Measurements from ENCODE around the gene SRGAP1.
"Not testable (repeated sequence)": the region's sequence is repeated elsewhere in the genome, so short reads cannot be mapped to it uniquely, and the experiment has no call there.

Gene SRGAP1

GRCh38 chr12:63874897-63875480 lies 30.5 kb downstream of the SRGAP1 start:
- no peak for DNase-seq

- no peak for DNase-seq
Measured at GRCh38 chr12:63875703-63876102, 31.2 kb downstream of the SRGAP1 start.

GRCh38 chr12:63876980-63877379 lies 32.5 kb downstream of the SRGAP1 start:
- DNase-seq: no peak

DNA sequence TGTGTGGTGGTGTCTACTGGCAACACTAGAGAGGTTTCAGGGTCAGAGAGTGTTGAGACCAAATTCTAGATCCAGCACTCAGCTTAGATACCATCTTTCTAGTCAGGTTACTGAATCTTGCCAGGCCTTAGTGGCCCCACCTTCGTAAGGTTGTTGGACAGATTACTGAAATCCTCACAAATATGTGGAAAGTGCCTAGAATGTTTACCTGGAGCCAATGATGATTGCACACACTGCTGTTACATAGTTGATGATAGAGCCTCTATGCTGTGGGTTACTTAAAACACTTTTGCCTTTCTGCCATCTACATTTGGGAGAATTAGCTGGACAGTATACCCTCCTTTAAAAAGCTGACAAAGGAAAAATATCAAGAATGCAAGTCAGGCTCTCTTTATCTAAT lies 33.2 kb downstream of the SRGAP1 start:
- DNase-seq: no peak

DNA sequence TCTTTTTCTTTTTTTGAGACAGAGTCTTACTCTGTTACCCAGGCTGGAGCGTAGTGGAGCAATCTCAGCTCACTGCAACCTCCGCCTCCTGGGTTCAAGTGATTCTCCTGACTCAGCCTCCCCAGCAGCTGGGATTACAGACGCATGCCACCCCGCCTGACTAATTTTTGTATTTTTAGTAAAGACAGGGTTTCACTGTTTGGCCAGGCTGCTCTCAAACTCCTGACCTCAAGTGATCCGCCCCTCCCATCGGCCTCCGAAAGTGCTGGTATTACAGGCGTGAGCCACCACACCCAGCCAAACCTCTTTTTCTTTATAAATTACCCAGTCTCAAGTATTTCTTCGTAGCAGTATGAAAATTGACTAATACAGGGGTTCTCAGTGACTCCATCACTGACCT lies 35.7 kb downstream of the SRGAP1 start:
- DNase-seq: not testable (repeated sequence)

GRCh38 chr12:63880742-63881263 lies 36.3 kb downstream of the SRGAP1 start:
- DNase-seq: no peak

- DNase-seq: no peak
Measured at GRCh38 chr12:63882844-63883243, 38.3 kb downstream of the SRGAP1 start.

DNA sequence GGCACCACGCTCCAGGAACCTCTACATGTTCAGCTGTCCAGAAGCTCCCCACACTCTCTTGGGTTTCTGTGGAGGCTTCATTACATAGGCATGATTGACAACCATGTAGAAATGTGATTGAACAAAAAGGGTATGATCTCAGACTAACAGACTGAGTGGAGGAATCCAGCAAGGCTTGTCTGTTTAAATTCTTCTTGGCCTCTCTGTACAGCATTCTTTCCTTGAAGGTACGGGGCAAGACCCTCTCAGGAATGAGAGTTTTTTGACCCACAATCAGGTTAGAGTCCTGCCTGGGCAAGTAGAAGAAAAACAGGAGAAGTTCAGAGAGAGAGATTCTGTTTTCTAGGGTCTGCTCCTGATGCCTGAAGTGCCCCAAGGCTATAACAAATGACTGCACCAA lies 40.9 kb downstream of the SRGAP1 start:
- no peak for DNase-seq

- no peak for DNase-seq
Measured at GRCh38 chr12:63888908-63889635, 44.6 kb downstream of the SRGAP1 start.

GRCh38 chr12:63889721-63890509 lies 45.4 kb downstream of the SRGAP1 start:
- no peak for DNase-seq

DNA sequence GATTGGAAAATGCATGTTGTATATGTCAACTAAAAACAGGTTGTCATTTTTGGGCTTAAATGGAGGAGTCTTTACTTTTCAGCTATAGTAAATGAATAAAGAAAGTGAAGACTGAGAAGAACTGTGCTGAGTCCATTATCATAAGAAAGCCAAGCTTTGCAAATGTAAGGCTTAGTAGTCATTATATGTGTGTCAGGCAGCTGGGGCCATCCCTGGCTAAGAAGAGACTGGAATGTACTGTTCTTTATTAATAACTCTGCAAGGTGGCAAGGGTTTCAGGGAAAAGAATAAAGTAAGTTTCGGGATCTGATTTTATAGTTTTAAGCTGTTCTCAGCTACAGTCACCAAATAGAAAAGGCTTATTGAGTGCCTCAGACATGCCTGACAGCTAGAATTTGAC lies 48.7 kb downstream of the SRGAP1 start:
- DNase-seq: no peak

DNA sequence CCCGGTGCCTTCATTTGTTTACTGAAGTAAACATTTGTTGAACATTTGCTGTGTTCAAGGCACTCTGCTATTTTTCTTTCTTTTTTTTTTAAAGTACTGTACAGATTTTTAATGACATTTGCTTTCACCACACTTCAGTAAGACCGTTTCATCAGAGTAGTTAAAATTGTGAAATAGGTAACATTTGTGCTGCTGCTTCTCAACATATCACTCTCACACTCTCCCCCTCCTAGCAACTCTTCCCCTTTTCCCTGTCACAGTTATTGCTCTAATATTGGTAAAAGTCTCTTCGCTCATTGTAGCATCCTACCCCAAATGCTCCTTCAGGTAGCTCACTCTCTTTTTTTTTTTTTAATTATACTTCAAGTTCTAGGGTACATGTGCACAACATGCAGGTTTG lies 49.6 kb downstream of the SRGAP1 start:
- no peak for DNase-seq

DNA sequence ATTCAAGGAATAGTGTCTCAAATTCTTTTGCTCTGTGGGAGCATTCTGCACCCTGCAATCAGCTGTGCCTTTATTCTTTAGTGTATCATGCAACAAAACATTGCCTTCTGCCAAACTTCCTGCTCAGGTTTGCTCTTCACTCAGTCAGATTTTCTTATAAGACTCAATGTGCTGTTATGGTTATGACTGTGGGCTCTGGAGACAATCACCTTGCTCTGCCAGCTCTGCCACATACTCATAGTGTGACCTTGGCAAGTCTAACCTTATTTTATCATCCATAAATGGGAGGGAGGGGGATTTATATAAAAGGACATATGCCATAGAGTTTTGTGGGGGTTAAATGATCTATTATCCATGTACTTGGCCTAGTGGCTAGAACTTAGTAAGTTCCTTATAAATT lies 51.3 kb downstream of the SRGAP1 start:
- no peak for DNase-seq

DNA sequence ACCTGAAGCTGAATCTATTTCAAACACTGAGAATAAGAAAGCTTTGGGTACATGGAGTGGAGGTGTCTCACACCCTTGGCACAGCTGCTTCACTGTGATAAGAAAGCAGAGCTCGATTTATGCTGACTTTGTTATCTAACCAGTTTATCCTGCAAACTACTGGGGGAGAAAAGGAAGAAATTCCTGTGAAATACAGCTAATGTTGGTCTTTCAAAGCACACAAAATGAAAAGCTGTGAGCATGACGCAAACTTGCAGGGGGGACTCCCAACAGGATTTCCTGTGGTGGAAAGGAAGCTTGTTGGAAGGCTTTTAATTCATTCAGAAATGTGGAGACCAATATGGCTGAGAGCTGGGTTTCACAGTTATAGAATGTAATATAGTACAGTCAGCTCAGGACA lies 53.4 kb downstream of the SRGAP1 start:
- DNase-seq: no peak

- DNase-seq: no peak
Measured at GRCh38 chr12:63898764-63899337, 54.4 kb downstream of the SRGAP1 start.

DNA sequence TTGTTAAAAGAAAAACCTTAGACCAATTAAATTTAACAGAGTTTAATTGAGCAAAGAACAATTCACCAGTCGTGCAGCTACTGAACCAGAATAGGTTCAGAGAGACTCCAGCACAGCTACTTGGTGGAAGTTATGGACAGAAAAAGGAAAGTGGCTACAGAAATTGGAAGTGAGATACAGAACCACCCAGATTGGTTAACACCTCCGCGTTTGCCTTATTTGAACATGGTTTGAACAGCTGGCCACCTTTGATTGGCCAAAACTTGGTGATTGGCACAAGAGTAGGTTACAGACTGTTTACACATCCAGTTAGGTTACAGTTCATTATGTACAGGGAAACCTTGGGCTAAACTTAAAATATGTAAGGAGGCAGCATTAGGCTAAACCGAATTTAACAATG lies 54.9 kb downstream of the SRGAP1 start:
- no peak for DNase-seq

GRCh38 chr12:63900922-63901793 lies 56.7 kb downstream of the SRGAP1 start:
- no peak for DNase-seq

GRCh38 chr12:63904653-63905052 lies 60.2 kb downstream of the SRGAP1 start:
- no peak for DNase-seq

DNA sequence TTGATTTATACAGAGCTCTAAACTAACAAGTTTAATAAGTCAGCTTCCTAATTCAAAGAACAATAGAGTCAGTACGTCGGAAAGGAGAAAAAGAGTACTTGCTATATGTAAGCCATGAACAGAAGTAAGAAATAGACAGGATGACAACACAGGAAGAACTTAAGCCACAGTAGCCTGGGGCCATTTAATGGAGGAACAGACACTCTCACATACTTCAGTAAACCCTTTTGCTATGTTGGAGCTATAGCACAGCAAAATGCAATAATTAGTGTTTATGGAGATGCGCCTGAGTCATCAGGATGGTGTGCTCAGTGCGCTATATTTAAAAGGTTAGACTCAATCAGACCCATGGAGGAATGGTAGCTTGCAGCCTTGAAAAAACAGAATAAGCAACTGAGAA lies 61.0 kb downstream of the SRGAP1 start:
- no peak for DNase-seq

DNA sequence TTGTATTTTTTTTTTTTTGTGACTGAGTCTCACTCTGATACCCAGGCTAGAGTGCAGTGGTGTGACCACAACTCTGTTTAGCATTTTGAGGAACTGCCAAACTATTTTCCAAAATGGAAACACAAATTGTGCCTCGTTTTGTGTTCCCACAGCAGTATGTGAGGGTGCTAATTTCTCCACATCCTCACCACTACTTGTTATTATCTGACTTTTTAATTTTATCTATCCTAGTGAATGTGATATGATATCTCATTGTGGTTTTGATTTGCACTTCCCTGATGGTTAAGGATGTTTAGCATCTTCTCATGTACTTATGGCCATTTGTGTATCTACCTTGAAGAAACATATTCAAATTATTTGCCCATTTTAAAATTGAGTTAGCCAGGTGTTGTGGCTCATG lies 62.4 kb downstream of the SRGAP1 start:
- no peak for DNase-seq

DNA sequence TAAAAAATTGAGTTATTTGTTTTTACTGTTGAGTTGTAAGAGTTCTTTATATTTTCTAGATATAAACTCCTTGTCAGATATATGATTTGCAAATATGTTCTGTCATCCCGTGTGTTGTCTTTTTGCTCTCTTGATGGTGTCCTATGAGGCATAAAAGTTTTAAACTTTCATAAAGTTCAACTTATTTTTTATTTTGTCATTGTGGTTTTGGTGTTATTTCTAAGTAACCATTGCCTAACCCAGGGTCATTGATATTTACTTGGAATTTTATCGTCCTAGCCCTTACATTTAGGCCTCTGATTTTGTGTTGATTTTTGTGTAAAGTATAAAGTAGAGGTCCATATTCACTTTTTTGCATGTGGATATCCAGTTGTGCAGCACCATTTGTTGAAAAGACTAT lies 63.1 kb downstream of the SRGAP1 start:
- no peak for DNase-seq

GRCh38 chr12:63909746-63910145 lies 65.2 kb downstream of the SRGAP1 start:
- no peak for DNase-seq

GRCh38 chr12:63911341-63911740 lies 66.8 kb downstream of the SRGAP1 start:
- DNase-seq: no peak

All from NCI-H1417 treated with DMSO at 0.1 percent for 48 hours (cell line).